Endothelial cell of umbilical vein (primary cell): ENCODE data around the gene SERPINI1. TPM values are rescaled to one million over a fixed set of nuclear protein-coding genes. Genes with fewer than 3 reads are reported as not detected.

Source experiments
- BruUV-seq: library from RNA; stranded (reverse); fragments of 400-500 nt; replicated peaks from 2 replicates; lab custom pipeline; 2021; lab: Mats Ljungman, UMichigan
- CTCF ChIA-PET: fragments of 300-600, 350-600 bp; sonication (Branson Sonifier 250); formaldehyde crosslinking; loops from one replicate; lab custom pipeline; 2021; ENCODE audit warnings: antibody characterized with exemption, inconsistent platforms; lab: Charles Lee
- POLR2A ChIA-PET: fragments of 300-600, 350-600 bp; sonication (Branson Sonifier 250); formaldehyde crosslinking; loops from one replicate; lab custom pipeline; 2021; ENCODE audit warnings: antibody characterized with exemption, inconsistent platforms; lab: Charles Lee
- DNase-seq: peaks from one replicate; pipeline ENCODE4 v3.0.0-alpha.2; 2011; ENCODE audit warnings: low read depth, low spot score
- FAIRE-seq: peaks from 2 replicates; lab custom pipeline; 2011; peaks lifted over from hg19 to GRCh38; lab: Jason Lieb, UNC
- H2AFZ ChIP-seq: 2 replicates; pipeline ENCODE4 v1.6.0; 2012; ENCODE audit warnings: low read depth, low read length, control low read depth, inconsistent platforms
- H3K27ac ChIP-seq: 2 replicates; pipeline ENCODE4 v1.5.1; 2011; ENCODE audit warnings: low read depth, mild to moderate bottlenecking, control low read depth, low read length, moderate library complexity; ENCODE audit not compliant: insufficient read depth
- H3K27me3 ChIP-seq, 2 experiments: 2 replicates each; pipeline versions ENCODE4 v1.6.0 to v1.6.1; 2011; ENCODE audit warnings: low read length in 2 of 2, mixed read lengths in 1 of 2; ENCODE audit not compliant: control insufficient read depth in 2 of 2, insufficient read depth in 2 of 2
- H3K36me3 ChIP-seq, 2 experiments: 2 replicates in 1 of 2; 3 replicates in 1 of 2; pipeline ENCODE4 v1.5.1; 2011; ENCODE audit warnings: low read length in 2 of 2, mild to moderate bottlenecking in 1 of 2, moderate library complexity in 1 of 2; ENCODE audit not compliant: control insufficient read depth in 2 of 2, insufficient read depth in 2 of 2; ENCODE audit errors: extremely low read depth in 1 of 2
- H3K4me1 ChIP-seq: 3 replicates; pipeline ENCODE4 v1.5.1; 2011; ENCODE audit warnings: mild to moderate bottlenecking, low read length; ENCODE audit not compliant: control insufficient read depth, insufficient read depth; ENCODE audit errors: extremely low read depth
- H3K4me2 ChIP-seq: 2 replicates; pipeline ENCODE4 v1.6.1; 2011; ENCODE audit warnings: low read length, control low read depth, mixed read lengths; ENCODE audit not compliant: insufficient read depth
- H3K4me3 ChIP-seq, 3 experiments: fragments of 200-600 bp in 1 of 3; sonication (generic), shearing (Covaris generic) in 1 of 3; replicated peaks in 1 of 3; 2 replicates each; pipeline ENCODE4 v1.5.1; 2011 to 2016; ENCODE audit warnings: control low read depth in 3 of 3, low read length in 3 of 3, mild to moderate bottlenecking in 2 of 3, inconsistent platforms in 1 of 3, low read depth in 1 of 3, moderate library complexity in 1 of 3; ENCODE audit not compliant: insufficient read depth in 1 of 3
- H3K79me2 ChIP-seq: 2 replicates; pipeline ENCODE4 v1.6.0; 2012; ENCODE audit warnings: low read length, inconsistent platforms; ENCODE audit not compliant: control insufficient read depth, insufficient read depth
- H3K9ac ChIP-seq: replicated peaks from 2 replicates; pipeline ENCODE3; 2011; ENCODE audit warnings: low read length, control low read depth; ENCODE audit not compliant: insufficient read depth; ENCODE audit errors: extremely low read depth
- H3K9me1 ChIP-seq: replicated peaks from 3 replicates; pipeline ENCODE4 v1.6.0; 2011; ENCODE audit warnings: mild to moderate bottlenecking, low read length; ENCODE audit not compliant: control insufficient read depth, insufficient read depth; ENCODE audit errors: extremely low read depth
- H3K9me3 ChIP-seq: replicated peaks from 2 replicates; pipeline ENCODE4 v1.5.1; 2012; ENCODE audit warnings: low read length, inconsistent platforms; ENCODE audit not compliant: control insufficient read depth, insufficient read depth
- H4K20me1 ChIP-seq: replicated peaks from 2 replicates; pipeline ENCODE3; 2011; ENCODE audit warnings: mild to moderate bottlenecking, low read length; ENCODE audit not compliant: control insufficient read depth, insufficient read depth; ENCODE audit errors: extremely low read depth
- EZH2 ChIP-seq: IDR thresholded peaks from 2 replicates; pipeline ENCODE4 v1.6.1; 2012; ENCODE audit warnings: borderline replicate concordance, low read depth, mild to moderate bottlenecking, moderate library complexity, low read length, inconsistent platforms; ENCODE audit not compliant: severe bottlenecking
- FOS ChIP-seq: IDR thresholded peaks from 2 replicates; pipeline ENCODE4 v1.6.1; 2011; ENCODE audit warnings: mild to moderate bottlenecking, low read length, moderate library complexity, borderline replicate concordance; ENCODE audit not compliant: insufficient read depth
- GATA2 ChIP-seq: IDR thresholded peaks from 2 replicates; pipeline ENCODE4 v1.7.0; 2011; ENCODE audit warnings: low read depth, mild to moderate bottlenecking, moderate library complexity, mixed read lengths, low read length; ENCODE audit not compliant: insufficient read length, insufficient read depth
- JUN ChIP-seq: IDR thresholded peaks from 2 replicates; pipeline ENCODE4 v1.6.1; 2011; ENCODE audit warnings: borderline replicate concordance, low read depth; ENCODE audit not compliant: insufficient read length, insufficient read depth
- MYC ChIP-seq: IDR thresholded peaks from one replicate; pipeline ENCODE4 v1.6.1; 2011; ENCODE audit warnings: mild to moderate bottlenecking, low read depth, low read length
- POLR2AphosphoS5 ChIP-seq: IDR thresholded peaks from 2 replicates; pipeline ENCODE4 v1.6.1; 2012; ENCODE audit warnings: low read depth, mild to moderate bottlenecking, control low read depth, low read length, moderate library complexity; ENCODE audit not compliant: insufficient read depth
- dilution Hi-C: fragments of 300-500 bp; cut with MboI; formaldehyde crosslinking; loops from one replicate; pipeline ENCODE4 v1.15.0; 2019; ENCODE audit warnings: low sequenced_read_pairs; ENCODE audit not compliant: extremely low pct_ligation_motif_present
- intact Hi-C: fragments of 100-400 bp; cut with micrococcal nuclease; formaldehyde crosslinking; loops from one replicate; pipeline ENCODE4 v1.10.0; 2022
- polyA plus RNA-seq, 4 experiments: library from polyadenylated mRNA; depleted of rRNA in 3 of 4; stranded (reverse) in 3 of 4; unstranded in 1 of 4; fragments of >200 nt; gene quantifications; 2 replicates each; pipeline versions ENCODE4 v1.2.1 to v1.2.3, GENCODE V29; 2011 to 2012; ENCODE audit warnings: missing spikeins in 1 of 4
- total RNA-seq: library from RNA; stranded (reverse); gene quantifications from 2 replicates; pipeline ENCODE4 v1.2.3, GENCODE V29; 2021
- TF ChIP-seq, protein P1 (sequence below): IDR thresholded peaks from 2 replicates; pipeline ENCODE4 v1.6.1; 2011; ENCODE audit not compliant: insufficient read depth, insufficient read length

Gene SERPINI1
- total and polyA plus RNA-seq, 2 donors (not counting 3 experiments of a cell fraction or from before 2014, with no cell fraction given): 0.22 to 0.28 TPM

DNA sequence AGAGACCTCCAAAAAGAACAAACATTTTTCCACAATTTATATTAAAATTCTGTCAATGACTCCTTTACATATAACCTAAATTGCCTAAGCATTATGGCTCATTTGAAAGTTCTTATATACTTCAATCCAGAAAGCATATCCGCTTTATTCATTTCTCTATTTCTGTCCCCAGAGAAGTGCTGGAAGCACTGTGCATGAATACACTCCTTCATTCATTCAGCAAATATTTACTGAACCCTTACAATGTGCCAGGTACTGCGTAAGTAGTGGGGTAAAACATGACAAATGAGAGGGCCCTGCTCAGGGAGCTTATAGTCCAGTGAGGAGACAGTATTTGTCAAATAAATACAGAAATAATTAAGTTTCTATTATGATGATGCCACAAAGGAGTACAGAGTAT lies 4.1 kb upstream of the SERPINI1 start:
- no peak for FAIRE-seq
- Histone ChIP-seq H3K79me2 (peaks cover 80% of the 10 kb centered on the region), H3K36me3 (no peaks in the 10 kb centered on the region), H3K4me3 (no peak overlapping the region), H3K9me1 (no peaks in the 10 kb centered on the region), H3K27me3 (no peaks in the 10 kb centered on the region), H3K9me3 (no peaks in the 10 kb centered on the region), H2AFZ (no peak overlapping the region), H3K9ac (no peak overlapping the region), H3K4me2 (no peak overlapping the region), H3K4me1 (peaks cover 10% of the 10 kb centered on the region), H4K20me1 (peaks cover 7% of the 10 kb centered on the region), H3K27ac (no peak overlapping the region)
- dilution Hi-C loops: no loop called here
- ChIA-PET POLR2A (no interaction called here), CTCF (no interaction called here)
- BruUV-seq: no TSS peak
- TF ChIP-seq GATA2 (no peak), POLR2AphosphoS5 (no peak), JUN (no peak), MYC (no peak), EZH2 (no peak), FOS (no peak)
- TF ChIP-seq, protein P1, sequence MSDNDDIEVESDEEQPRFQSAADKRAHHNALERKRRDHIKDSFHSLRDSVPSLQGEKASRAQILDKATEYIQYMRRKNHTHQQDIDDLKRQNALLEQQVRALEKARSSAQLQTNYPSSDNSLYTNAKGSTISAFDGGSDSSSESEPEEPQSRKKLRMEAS: no peak
- no peak for DNase-seq
- intact Hi-C loops: no loop called here
